ENCODE data around the gene TOMM7.

The TOMM7 gene

GRCh38 chr7:22858274-22858639 is 35.6 kb upstream of the TOMM7 start:
- no peaks in the 10 kb centered on the region for H4K20me1 ChIP-seq (ENCODE audit: insufficient read depth, low read length, poor library complexity, severe bottlenecking)
- H3K9me2 ChIP-seq (replicated peaks; ENCODE audit: low read depth, low read length): no peaks in the 10 kb centered on the region
- H3K4me1 ChIP-seq (ENCODE audit: insufficient read depth, low read length, poor library complexity, severe bottlenecking): peaks cover 22% of the 10 kb centered on the region
- no peak for TF ChIP-seq CTCF (conservative IDR thresholded peaks at IDR 0.05; ENCODE audit: low read length)
- no peak for TF ChIP-seq EZH2phosphoT487 (IDR thresholded peaks at IDR 0.05; ENCODE audit: borderline replicate concordance)
- H3K36me3 ChIP-seq (ENCODE audit: insufficient read depth, low read length): peaks cover 6% of the 10 kb centered on the region; the same call in 1 of the 2 replicates
- no peaks in the 10 kb centered on the region for H3F3A ChIP-seq (ENCODE audit: low read depth)
- H3K27me3 ChIP-seq (ENCODE audit: insufficient read depth, low read length, poor library complexity, severe bottlenecking): no peaks in the 10 kb centered on the region
- H3K4me2 ChIP-seq (ENCODE audit: low read depth, low read length, poor library complexity, severe bottlenecking): no peak overlapping the region
- H3K9me3 ChIP-seq (ENCODE audit: insufficient read depth, low read depth, low read length): no peaks in the 10 kb centered on the region
- H3K4me3 ChIP-seq (ENCODE audit: low read length, poor library complexity, severe bottlenecking): no peak overlapping the region
- peaks cover 25% of the 10 kb centered on the region for H3K79me2 ChIP-seq (ENCODE audit: insufficient read depth, low read length)
- no peak overlapping the region for H2AFZ ChIP-seq (ENCODE audit: low read length)
- H3K9ac ChIP-seq (ENCODE audit: low read depth, low read length, poor library complexity, severe bottlenecking): no peak overlapping the region

GRCh38 chr7:22856416-22856815 is 33.8 kb upstream of the TOMM7 start:
- peak overlapping the region; percentile 99 for H3K4me3 ChIP-seq (ENCODE audit: low read length, poor library complexity, severe bottlenecking)
- H3K36me3 ChIP-seq (ENCODE audit: insufficient read depth, low read length): peaks cover 6% of the 10 kb centered on the region; the same call in 1 of the 2 replicates
- no peak overlapping the region for H2AFZ ChIP-seq (ENCODE audit: low read length)
- H3K9me2 ChIP-seq (replicated peaks; ENCODE audit: low read depth, low read length): no peaks in the 10 kb centered on the region
- no peaks in the 10 kb centered on the region for H3K9me3 ChIP-seq (ENCODE audit: insufficient read depth, low read depth, low read length)
- H4K20me1 ChIP-seq (ENCODE audit: insufficient read depth, low read length, poor library complexity, severe bottlenecking): no peaks in the 10 kb centered on the region
- peak overlapping the region; percentile 86 for H3K4me2 ChIP-seq (ENCODE audit: low read depth, low read length, poor library complexity, severe bottlenecking)
- peaks cover 24% of the 10 kb centered on the region for H3K4me1 ChIP-seq (ENCODE audit: insufficient read depth, low read length, poor library complexity, severe bottlenecking)
- TF ChIP-seq CTCF (conservative IDR thresholded peaks at IDR 0.05; ENCODE audit: low read length) (no peak), EZH2phosphoT487 (IDR thresholded peaks at IDR 0.05; ENCODE audit: borderline replicate concordance) (no peak)
- peak overlapping the region; percentile 89 for H3K9ac ChIP-seq (ENCODE audit: low read depth, low read length, poor library complexity, severe bottlenecking)
- no peaks in the 10 kb centered on the region for H3F3A ChIP-seq (ENCODE audit: low read depth)
- no peaks in the 10 kb centered on the region for H3K27me3 ChIP-seq (ENCODE audit: insufficient read depth, low read length, poor library complexity, severe bottlenecking)
- peaks cover 25% of the 10 kb centered on the region for H3K79me2 ChIP-seq (ENCODE audit: insufficient read depth, low read length)

- peak overlapping the region; percentile 90 for H2AFZ ChIP-seq (ENCODE audit: low read length)
- H3K4me2 ChIP-seq (ENCODE audit: low read depth, low read length, poor library complexity, severe bottlenecking): peak overlapping the region; percentile 86
- H3K9me3 ChIP-seq (ENCODE audit: insufficient read depth, low read depth, low read length): no peaks in the 10 kb centered on the region
- H4K20me1 ChIP-seq (ENCODE audit: insufficient read depth, low read length, poor library complexity, severe bottlenecking): no peaks in the 10 kb centered on the region
- no peaks in the 10 kb centered on the region for H3K9me2 ChIP-seq (replicated peaks; ENCODE audit: low read depth, low read length)
- H3K36me3 ChIP-seq (ENCODE audit: insufficient read depth, low read length): peaks cover 6% of the 10 kb centered on the region; the same call in 1 of the 2 replicates
- no peaks in the 10 kb centered on the region for H3F3A ChIP-seq (ENCODE audit: low read depth)
- peaks cover 24% of the 10 kb centered on the region for H3K4me1 ChIP-seq (ENCODE audit: insufficient read depth, low read length, poor library complexity, severe bottlenecking)
- peak overlapping the region; percentile 99 for H3K4me3 ChIP-seq (ENCODE audit: low read length, poor library complexity, severe bottlenecking)
- H3K27me3 ChIP-seq (ENCODE audit: insufficient read depth, low read length, poor library complexity, severe bottlenecking): no peaks in the 10 kb centered on the region
- peaks cover 25% of the 10 kb centered on the region for H3K79me2 ChIP-seq (ENCODE audit: insufficient read depth, low read length)
- peak overlapping the region; percentile 89 for H3K9ac ChIP-seq (ENCODE audit: low read depth, low read length, poor library complexity, severe bottlenecking)
- TF ChIP-seq EZH2phosphoT487 (IDR thresholded peaks at IDR 0.05; ENCODE audit: borderline replicate concordance) (no peak), CTCF (conservative IDR thresholded peaks at IDR 0.05; ENCODE audit: low read length) (peak; percentile 34)
Observed at GRCh38 chr7:22855049-22855392, 32.4 kb upstream of the TOMM7 start.
